Cardiac ventricle fibroblast (primary cell): ENCODE measurements around the gene SLC17A1. TPM values are rescaled to one million over a fixed set of nuclear protein-coding genes. Genes with fewer than 3 reads are reported as not detected.

Experiments
- total RNA-seq: library from RNA; depleted of rRNA; stranded (reverse); fragments of >200 nt; gene quantifications from 2 replicates; pipeline ENCODE4 v1.2.3, GENCODE V29; 2015

Gene SLC17A1, protein sequence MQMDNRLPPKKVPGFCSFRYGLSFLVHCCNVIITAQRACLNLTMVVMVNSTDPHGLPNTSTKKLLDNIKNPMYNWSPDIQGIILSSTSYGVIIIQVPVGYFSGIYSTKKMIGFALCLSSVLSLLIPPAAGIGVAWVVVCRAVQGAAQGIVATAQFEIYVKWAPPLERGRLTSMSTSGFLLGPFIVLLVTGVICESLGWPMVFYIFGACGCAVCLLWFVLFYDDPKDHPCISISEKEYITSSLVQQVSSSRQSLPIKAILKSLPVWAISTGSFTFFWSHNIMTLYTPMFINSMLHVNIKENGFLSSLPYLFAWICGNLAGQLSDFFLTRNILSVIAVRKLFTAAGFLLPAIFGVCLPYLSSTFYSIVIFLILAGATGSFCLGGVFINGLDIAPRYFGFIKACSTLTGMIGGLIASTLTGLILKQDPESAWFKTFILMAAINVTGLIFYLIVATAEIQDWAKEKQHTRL
- not detected in 2 replicates for total RNA-seq

DNA sequence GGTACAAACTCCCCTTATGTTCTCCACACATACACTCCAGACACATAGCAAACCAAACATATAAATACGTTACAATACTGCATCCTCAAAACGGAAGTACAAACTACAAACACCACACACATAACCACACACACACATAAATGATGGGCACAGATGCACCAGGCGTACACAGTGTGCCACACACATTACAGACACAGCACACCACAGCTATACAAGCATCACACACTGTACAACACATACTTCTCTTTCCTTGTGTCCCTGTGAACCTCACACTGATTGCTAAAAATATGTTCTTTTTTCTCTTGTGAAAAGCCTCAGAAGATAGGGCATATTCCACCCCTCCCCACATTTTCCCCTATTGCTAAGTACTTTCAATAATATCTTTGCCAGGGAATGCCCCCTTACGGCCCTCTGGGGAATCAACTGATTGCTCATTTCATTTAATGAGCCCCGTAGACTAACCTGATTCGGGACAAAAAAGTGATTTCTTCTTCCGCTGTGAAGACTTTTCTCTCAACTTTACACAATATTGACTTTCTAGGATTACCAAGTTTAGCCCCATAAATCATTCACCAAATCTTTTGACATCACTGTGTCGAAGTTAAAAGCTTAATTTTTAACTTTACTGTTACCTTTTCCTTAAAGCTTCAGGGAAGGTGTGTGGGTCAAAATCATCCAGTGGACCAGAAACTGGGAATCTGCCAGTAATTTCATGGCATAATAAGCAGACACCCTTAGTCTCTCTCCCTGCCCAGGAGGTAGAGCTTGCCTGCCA lies at the start of gene SLC17A1:
TSS of gene SLC17A1 (minus strand) at position 521 of the 775 bp plus-strand sequence. CDS start 1,495 bp downstream, outside the sequence.

GRCh38 chr6:25874118-25874517 lies 42.3 kb upstream of the SLC17A1 start, which contains the start of gene SLC17A3:
TSS of gene SLC17A3 (minus strand) at chr6:25874243. CDS start at chr6:25868387, 5,856 bp downstream.

GRCh38 chr6:25754535-25754934 lies 77.3 kb downstream of the SLC17A1 start, which contains the start of gene SLC17A4:
TSS of gene SLC17A4 (plus strand) at chr6:25754742. CDS start at chr6:25761963, 7,221 bp downstream.

Other genes with a start within 250 kb of the SLC17A1 start
- gene SCGN, start 179.8 kb downstream of the SLC17A1 start, total RNA-seq, result 1.1 and 1.3 TPM in 2 replicates
- gene SLC17A4, start 77.3 kb downstream of the SLC17A1 start, total RNA-seq, result not detected in 2 replicates
- not detected in 2 replicates for gene SLC17A3, start 42.2 kb upstream of the SLC17A1 start, total RNA-seq
- not detected in 2 replicates for gene SLC17A2, start 98.6 kb upstream of the SLC17A1 start, total RNA-seq
- 17.2 TPM in 2 replicates for gene TRIM38, start 130.8 kb upstream of the SLC17A1 start, total RNA-seq